Natural killer cell treated with Interleukin-12 subunit alpha and Interleukin-12 subunit beta and Interleukin-15 and Interleukin-18, amount 100 ng/mL, for 72 hours (primary cell): ENCODE data around the gene RAB24. TPM values are rescaled to one million over a fixed set of nuclear protein-coding genes. Genes with fewer than 3 reads are reported as not detected.
"Not testable (repeated sequence)": the region's sequence is repeated elsewhere in the genome, so short reads cannot be mapped to it uniquely, and the experiment has no call there.

ENCODE experiments used
- ATAC-seq, 2 donors: fragments of 150-1000 bp; cut with Tn5 transposase in 1 of 2; sonication (Bioruptor Pico), chemical (Tn5 transposase) in 1 of 2; 2 replicates each; pipeline ENCODE4 v1.10.0; 2021
- DNase-seq: peaks from one replicate; pipeline ENCODE4 v3.0.0; 2022; ENCODE audit warnings: low spot score
- H3K27ac Mint-ChIP-seq, 2 donors: 1 replicate in 1 of 2; 2 replicates in 1 of 2; pipeline ENCODE4 v1.8.0; 2022; ENCODE audit warnings: mixed read lengths in 2 of 2, mild to moderate bottlenecking in 1 of 2, moderate library complexity in 1 of 2
- H3K27me3 Mint-ChIP-seq, 2 donors: 1 replicate in 1 of 2; 2 replicates in 1 of 2; pipeline ENCODE4 v1.8.0; 2022; ENCODE audit warnings: mixed read lengths in 2 of 2
- H3K36me3 Mint-ChIP-seq: one replicate; pipeline ENCODE4 v1.8.0; 2022; ENCODE audit warnings: mixed read lengths
- H3K4me1 Mint-ChIP-seq, 2 donors: 1 replicate in 1 of 2; 2 replicates in 1 of 2; pipeline ENCODE4 v1.8.0; 2022; ENCODE audit warnings: low read depth in 2 of 2, mixed read lengths in 2 of 2, mild to moderate bottlenecking in 1 of 2
- H3K4me3 Mint-ChIP-seq: one replicate; pipeline ENCODE4 v1.8.0; 2022; ENCODE audit warnings: mixed read lengths
- H3K9me3 Mint-ChIP-seq: 2 replicates; pipeline ENCODE4 v1.8.0; 2022; ENCODE audit warnings: mixed read lengths
- total RNA-seq, 2 donors: library from RNA; stranded (reverse); gene quantifications; one replicate each; pipeline ENCODE4 v1.2.3, GENCODE V29; 2022

The RAB24 gene
- total RNA-seq, 2 donors from 2014 or later, result 44.2 to 49.8 TPM

DNA sequence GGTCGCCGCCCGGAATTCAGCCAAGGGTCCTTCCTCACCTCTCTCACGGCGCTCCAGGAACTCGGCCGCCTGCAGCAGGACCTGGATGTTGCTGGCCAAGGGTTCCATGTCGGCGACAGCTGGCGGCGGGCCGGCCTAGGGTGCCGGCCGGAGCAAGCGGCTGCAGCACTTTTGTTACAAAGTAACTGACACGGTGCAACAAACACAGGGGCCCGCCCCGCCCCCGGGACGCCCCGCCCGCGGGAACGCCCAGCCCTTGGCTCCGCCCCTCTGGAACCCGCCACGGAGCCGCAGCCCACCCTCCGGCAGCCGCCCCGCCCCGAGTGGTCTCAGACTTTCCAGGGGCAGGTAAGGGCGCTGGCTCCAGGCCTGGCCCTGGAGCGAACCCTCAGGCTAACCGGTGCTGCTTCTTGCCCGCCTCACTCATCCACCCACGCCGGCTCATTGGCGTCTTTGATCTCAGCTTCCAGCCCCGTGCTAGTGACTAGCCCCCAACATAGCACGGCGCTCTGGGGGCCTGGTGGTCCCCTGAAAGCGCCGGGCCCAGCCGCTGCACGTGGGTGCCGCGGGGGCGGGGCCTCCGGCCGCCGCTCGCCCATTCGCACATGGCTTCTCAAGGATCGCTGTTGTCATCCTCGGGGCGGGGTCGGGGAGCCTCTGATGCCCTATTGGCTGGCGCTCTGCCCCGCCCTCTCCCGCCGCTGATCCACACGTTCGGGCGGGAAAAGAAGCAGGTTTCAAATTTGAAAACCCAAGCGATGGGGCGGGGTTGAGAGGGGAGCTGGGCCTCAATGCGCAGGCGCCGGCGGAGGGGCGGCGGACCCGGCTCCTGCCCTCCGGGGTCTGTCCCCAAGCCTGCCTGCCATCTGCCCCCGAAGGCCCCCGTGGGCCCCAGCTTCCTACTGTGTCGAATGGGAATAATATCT is 8.5 kb upstream of the RAB24 start, which contains the start of gene MXD3:
MXD3 (minus strand) TSS at position 176 of the 926 bp plus-strand sequence; CDS start at position 108, 68 bp downstream.
- Mint-ChIP-seq H3K27me3 (no peaks in the 10 kb centered on the region), H3K36me3 (peaks cover under 1% of the 10 kb centered on the region), H3K27ac (peak within 1 kb of the TSS; percentile 61 to 71), H3K9me3 (no peaks in the 10 kb centered on the region), H3K4me1 (peaks cover 29 to 32% of the 10 kb centered on the region in 2 donors), H3K4me3 (peak within 1 kb of the TSS; percentile 96)
- peak; percentile 91 to 93 for ATAC-seq
- peak; percentile 97 for DNase-seq

- no peak for DNase-seq
- peak overlapping the region; percentile 96 for H3K4me3 Mint-ChIP-seq
- H3K27me3 Mint-ChIP-seq, result no peaks in the 10 kb centered on the region
- H3K9me3 Mint-ChIP-seq, result no peaks in the 10 kb centered on the region
- peak overlapping the region; percentile 55 to 71 for H3K27ac Mint-ChIP-seq
- ATAC-seq, result peak in 1 of 2 donors; percentile 0
- H3K36me3 Mint-ChIP-seq, result peaks cover 4% of the 10 kb centered on the region
- H3K4me1 Mint-ChIP-seq, result peaks cover 35 to 38% of the 10 kb centered on the region in 2 donors
These were observed 7.8 kb upstream of the RAB24 start for GRCh38 chr5:177311392-177311722.

DNA sequence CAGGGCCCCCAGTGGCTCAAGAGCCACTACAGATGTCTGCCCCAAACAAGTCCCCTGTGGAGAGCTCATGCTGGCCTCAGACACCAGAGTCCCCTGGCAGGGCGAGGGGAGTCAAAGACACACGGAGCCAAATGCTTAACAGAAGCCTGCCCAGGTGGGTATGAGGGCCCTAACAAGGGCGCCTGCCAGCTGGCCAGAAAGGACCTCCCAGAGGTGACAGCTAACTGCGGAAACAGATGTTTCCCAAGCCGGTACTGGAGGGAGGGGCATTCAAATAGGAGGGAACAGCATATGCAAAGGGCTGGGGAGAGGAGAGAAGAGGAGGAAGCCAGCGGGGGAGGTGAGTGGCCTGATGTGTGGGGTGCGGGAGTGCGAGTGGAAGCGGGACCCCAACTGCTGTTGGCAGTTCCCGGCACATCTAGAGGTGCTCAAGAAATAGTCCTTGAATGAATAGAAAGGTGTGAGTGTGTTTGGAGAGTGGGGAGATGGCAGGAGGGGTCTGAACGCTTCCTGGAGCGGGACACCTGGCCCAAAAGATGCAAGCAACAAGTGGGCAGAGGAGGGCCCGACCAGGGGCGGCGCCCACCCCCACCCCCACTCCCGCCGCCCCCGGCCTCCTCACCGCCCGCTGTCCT is 7.4 kb upstream of the RAB24 start:
- Mint-ChIP-seq H3K4me1 (peaks cover 40 to 43% of the 10 kb centered on the region in 2 donors), H3K9me3 (no peaks in the 10 kb centered on the region), H3K36me3 (peaks cover 4% of the 10 kb centered on the region), H3K27ac (peak overlapping the region; percentile 55 to 71), H3K27me3 (no peaks in the 10 kb centered on the region), H3K4me3 (peak overlapping the region; percentile 96)
- peak; percentile 76 for DNase-seq
- ATAC-seq, result no peak

DNA sequence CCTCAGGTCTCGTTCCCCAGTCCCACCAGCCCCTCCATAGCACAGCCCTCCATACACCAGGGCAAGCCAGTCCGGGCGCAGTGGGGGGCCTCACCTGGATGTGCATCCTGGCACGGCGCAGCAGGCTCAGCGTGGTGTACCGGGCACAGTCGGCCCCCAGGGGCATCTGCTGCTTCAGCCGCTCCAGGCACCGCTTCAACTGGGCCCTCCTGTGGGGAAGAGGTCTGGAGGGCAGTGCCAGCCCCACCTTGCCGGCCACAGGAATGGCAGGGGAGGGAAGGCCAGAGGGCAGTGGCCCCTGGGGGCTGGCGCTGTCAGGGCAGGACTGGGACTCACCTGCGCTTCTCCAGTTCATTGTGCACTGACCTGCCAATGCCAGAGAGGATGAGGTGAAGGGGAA is 6.8 kb upstream of the RAB24 start:
- Mint-ChIP-seq H3K4me1 (peaks cover 46 to 47% of the 10 kb centered on the region in 2 donors), H3K27ac (peak overlapping the region; percentile 55 to 71), H3K27me3 (no peaks in the 10 kb centered on the region), H3K36me3 (peaks cover 4% of the 10 kb centered on the region), H3K4me3 (peak overlapping the region; percentile 96), H3K9me3 (no peaks in the 10 kb centered on the region)
- ATAC-seq (no peak), DNase-seq (no peak)

- ATAC-seq (peak in 1 of 2 donors; percentile 15), DNase-seq (peak; percentile 79)
- Mint-ChIP-seq H3K27me3 (no peaks in the 10 kb centered on the region), H3K9me3 (no peaks in the 10 kb centered on the region), H3K4me3 (peak overlapping the region; percentile 71), H3K4me1 (peaks cover 53 to 54% of the 10 kb centered on the region in 2 donors), H3K27ac (peak overlapping the region; percentile 45 to 63), H3K36me3 (peaks cover 4% of the 10 kb centered on the region)
These were observed 6.1 kb upstream of the RAB24 start for GRCh38 chr5:177309351-177310191.

DNA sequence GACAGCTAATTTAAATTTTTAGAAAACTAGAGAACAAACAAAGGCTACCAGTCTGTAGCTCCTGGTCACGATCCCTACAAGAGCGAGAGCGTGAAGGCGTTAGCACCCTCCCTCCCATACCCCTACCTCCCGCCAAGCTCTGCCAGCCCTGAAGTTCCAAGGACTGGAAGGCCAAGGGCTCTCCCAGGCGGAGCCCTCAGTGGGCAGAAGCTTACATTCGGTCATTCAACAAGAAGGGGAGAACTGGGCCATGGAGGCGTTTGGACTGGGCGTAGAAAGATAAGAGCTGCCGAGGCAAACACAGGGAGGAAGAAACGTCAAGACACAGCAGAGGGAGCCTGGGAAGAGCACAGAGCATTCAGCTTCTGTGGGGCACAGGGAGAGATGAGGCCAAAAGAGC is 5.2 kb upstream of the RAB24 start:
- H3K27me3 Mint-ChIP-seq, result no peaks in the 10 kb centered on the region
- no peaks in the 10 kb centered on the region for H3K9me3 Mint-ChIP-seq
- DNase-seq (no peak), ATAC-seq (no peak)
- peaks cover 4% of the 10 kb centered on the region for H3K36me3 Mint-ChIP-seq
- peak overlapping the region; percentile 71 for H3K4me3 Mint-ChIP-seq
- H3K27ac Mint-ChIP-seq, result peak overlapping the region; percentile 45 to 63
- H3K4me1 Mint-ChIP-seq, result peaks cover 57 to 58% of the 10 kb centered on the region in 2 donors

- no peaks in the 10 kb centered on the region for H3K9me3 Mint-ChIP-seq
- no peak overlapping the region for H3K4me3 Mint-ChIP-seq
- H3K36me3 Mint-ChIP-seq, result peaks cover 4% of the 10 kb centered on the region
- H3K27me3 Mint-ChIP-seq, result no peaks in the 10 kb centered on the region
- H3K4me1 Mint-ChIP-seq, result peaks cover 56 to 61% of the 10 kb centered on the region in 2 donors
- no peak for DNase-seq
- H3K27ac Mint-ChIP-seq, result peak overlapping the region in 1 of 2 donors; percentile 82
- ATAC-seq, result no peak
These were observed 4.2 kb upstream of the RAB24 start for GRCh38 chr5:177307544-177308363.

DNA sequence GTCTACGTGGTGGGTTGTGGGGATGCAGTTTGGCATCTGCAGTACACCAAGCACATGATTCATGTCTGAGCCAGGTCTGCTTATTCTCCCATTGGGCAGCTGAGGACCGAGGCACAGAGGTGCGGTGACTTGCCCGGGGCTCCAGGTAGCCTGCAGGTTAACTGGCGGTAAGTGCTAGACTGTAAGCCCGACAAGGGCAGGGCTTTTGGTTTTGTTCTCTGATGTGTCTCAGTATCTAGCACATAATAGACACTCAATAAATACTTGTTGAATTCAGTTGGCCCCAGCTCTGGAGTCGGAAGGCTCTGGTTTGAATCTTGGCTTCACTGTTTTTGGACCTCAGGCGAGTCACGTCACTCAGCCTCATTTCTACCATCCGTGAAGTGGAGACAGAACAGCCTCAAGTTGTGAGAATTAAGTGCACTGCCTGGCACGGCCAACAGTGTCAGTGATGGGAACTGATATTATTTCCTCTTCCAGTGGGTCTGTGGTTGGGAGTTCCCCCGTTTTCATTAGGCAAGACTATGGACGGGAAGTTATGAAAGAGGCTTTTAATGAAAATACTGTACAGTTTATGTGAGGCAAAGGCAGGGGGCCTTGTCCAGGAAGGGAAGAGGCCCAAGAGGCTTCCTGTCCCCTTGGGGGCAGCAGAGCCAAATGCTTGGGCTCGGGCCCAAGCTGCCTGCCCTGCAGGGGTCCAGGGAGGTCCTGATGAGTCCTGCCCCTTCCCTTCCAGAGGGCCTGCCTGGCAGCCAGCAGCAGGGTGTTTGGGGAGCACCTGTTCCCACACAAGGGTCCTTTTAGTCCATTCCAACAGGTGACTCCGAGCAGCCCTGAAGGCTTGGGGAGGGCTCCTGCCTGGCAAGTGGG is 3.4 kb upstream of the RAB24 start:
- ATAC-seq, result peak in 1 of 2 donors; percentile 17
- Mint-ChIP-seq H3K27ac (peak overlapping the region; percentile 82 to 83), H3K4me1 (peaks cover 59 to 68% of the 10 kb centered on the region in 2 donors), H3K36me3 (peaks cover 4% of the 10 kb centered on the region), H3K9me3 (no peaks in the 10 kb centered on the region), H3K4me3 (peak overlapping the region; percentile 96), H3K27me3 (no peaks in the 10 kb centered on the region)
- DNase-seq, result peak; percentile 71

- H3K27ac Mint-ChIP-seq, result peak overlapping the region; percentile 82 to 83
- H3K36me3 Mint-ChIP-seq, DNase-seq, ATAC-seq, H3K27me3 Mint-ChIP-seq, H3K9me3 Mint-ChIP-seq: not testable (repeated sequence)
- peak overlapping the region; percentile 96 for H3K4me3 Mint-ChIP-seq
- H3K4me1 Mint-ChIP-seq, result peaks cover 62 to 75% of the 10 kb centered on the region in 2 donors
These were observed 2.7 kb upstream of the RAB24 start for GRCh38 chr5:177306103-177306640.

GRCh38 chr5:177304392-177305119 is 1.0 kb upstream of the RAB24 start:
- H3K4me3 Mint-ChIP-seq, result peak overlapping the region; percentile 96
- H3K4me1 Mint-ChIP-seq, result peaks cover 66 to 78% of the 10 kb centered on the region in 2 donors
- H3K27me3 Mint-ChIP-seq, result no peaks in the 10 kb centered on the region
- DNase-seq, result no peak
- no peaks in the 10 kb centered on the region for H3K9me3 Mint-ChIP-seq
- peaks cover 4% of the 10 kb centered on the region for H3K36me3 Mint-ChIP-seq
- peak overlapping the region; percentile 82 to 83 for H3K27ac Mint-ChIP-seq
- ATAC-seq, result no peak

- ATAC-seq (no peak), DNase-seq (no peak)
- peaks cover 65 to 78% of the 10 kb centered on the region in 2 donors for H3K4me1 Mint-ChIP-seq
- peaks cover 4% of the 10 kb centered on the region for H3K36me3 Mint-ChIP-seq
- H3K4me3 Mint-ChIP-seq, result peak overlapping the region; percentile 96
- H3K9me3 Mint-ChIP-seq, result no peaks in the 10 kb centered on the region
- no peaks in the 10 kb centered on the region for H3K27me3 Mint-ChIP-seq
- H3K27ac Mint-ChIP-seq, result peak overlapping the region; percentile 82 to 83
These were observed 439 bp upstream of the RAB24 start for GRCh38 chr5:177303925-177304391.
